GM23338 (cell line): ENCODE data around the gene CLEC2D.

Experiments
- CTCF ChIP-seq, 2 experiments: fragments of 200-600 bp in 1 of 2; sonication (generic) in 1 of 2; conservative IDR thresholded peaks; 2 replicates each; pipeline versions ENCODE4 v1.5.1 to v1.6.1; 2016 to 2017; ENCODE audit warnings: antibody characterized with exemption in 2 of 2, low read depth in 2 of 2, mild to moderate bottlenecking in 2 of 2, moderate library complexity in 1 of 2
- EZH2 ChIP-seq: fragments of 200-600 bp; sonication (generic); IDR thresholded peaks from one replicate; pipeline ENCODE4 v1.8.0; 2017; ENCODE audit warnings: antibody characterized with exemption, mild to moderate bottlenecking, low read depth; ENCODE audit not compliant: unreplicated experiment
- EZH2phosphoT487 ChIP-seq: fragments of 200-600 bp; sonication (generic); IDR thresholded peaks from one replicate; pipeline ENCODE4 v1.8.1; 2018; ENCODE audit warnings: antibody characterized with exemption; ENCODE audit not compliant: unreplicated experiment
- POLR2AphosphoS5 ChIP-seq: IDR thresholded peaks from 2 replicates; pipeline ENCODE4 v1.6.1; 2016; ENCODE audit warnings: antibody characterized with exemption, low read depth

GRCh38 chr12:9668161-9669018 lies 1.1 kb upstream of the CLEC2D start:
- TF ChIP-seq CTCF (conservative IDR thresholded peaks at IDR 0.05; ENCODE audit: low read depth in 2 of 2): no peak
- no peak for TF ChIP-seq EZH2phosphoT487
- TF ChIP-seq EZH2: no peak
- TF ChIP-seq POLR2AphosphoS5: no peak
